ENCODE data around the gene USO1.

DNA sequence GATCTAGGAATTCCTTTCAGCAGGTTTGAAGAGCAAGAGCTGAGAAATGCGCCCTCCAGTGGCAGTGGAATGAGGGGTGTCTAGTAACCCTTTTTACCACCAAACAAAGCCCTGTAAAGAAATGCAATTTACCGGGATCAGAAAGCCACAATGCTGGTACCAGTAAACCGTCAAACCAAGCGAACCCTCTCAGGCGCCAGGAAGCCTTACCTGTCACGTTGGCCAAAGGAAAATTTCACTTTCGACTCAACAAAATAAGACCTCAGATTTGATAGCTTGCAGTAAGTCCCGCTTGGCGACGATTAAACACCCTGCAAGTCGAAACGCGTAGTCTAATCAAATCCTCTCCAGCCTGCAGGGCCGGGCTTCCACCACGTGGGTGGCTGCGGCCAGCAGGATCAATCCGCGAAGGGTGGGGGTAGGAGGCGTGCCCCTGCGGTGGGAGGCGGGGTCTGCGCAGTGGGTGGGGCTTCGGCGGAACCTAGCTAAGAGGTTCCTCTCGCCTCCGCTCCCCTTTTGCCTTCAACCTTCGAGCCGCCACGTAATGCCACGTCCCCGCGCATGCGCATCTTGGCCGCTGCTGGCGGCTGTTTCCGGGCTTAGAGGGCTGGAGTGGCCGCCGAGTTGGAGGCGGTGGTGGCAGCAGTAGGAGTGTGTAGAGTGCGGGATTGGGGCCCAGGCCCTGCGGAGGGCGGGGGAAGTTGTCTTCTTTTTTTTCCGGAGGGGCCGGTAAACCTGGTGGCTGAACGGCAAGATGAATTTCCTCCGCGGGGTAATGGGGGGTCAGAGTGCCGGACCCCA is at the start of gene USO1:
- peak; percentile 85 for TF ChIP-seq TAF1 (IDR thresholded peaks at IDR 0.05; ENCODE audit: borderline replicate concordance, insufficient read depth, low read length)
- TF ChIP-seq POLR2AphosphoS5 (IDR thresholded peaks at IDR 0.05; ENCODE audit: low read depth, low read length): peak; percentile 96

Measured in PFSK-1 (cell line).